ENCODE results near the gene ZNF679.
"Not testable (repeated sequence)": the region's sequence is repeated elsewhere in the genome, so short reads cannot be mapped to it uniquely, and the experiment has no call there.

Gene ZNF679

GRCh38 chr7:64310426-64310825, 82.2 kb downstream of the ZNF679 start:
- DNase-seq (ENCODE audit: low read depth): no peak

GRCh38 chr7:64312826-64313225, 84.6 kb downstream of the ZNF679 start:
- DNase-seq (ENCODE audit: low read depth): no peak

GRCh38 chr7:64313740-64314491, 85.6 kb downstream of the ZNF679 start, which contains the start of gene ZNF736:
Gene ZNF736, plus strand, starts transcription at chr7:64313961. Its CDS starts 190 bp downstream, at chr7:64314151.
- DNase-seq (ENCODE audit: low read depth): peak; percentile 76

- no peak for DNase-seq (ENCODE audit: low read depth)
These were observed 86.3 kb downstream of the ZNF679 start for GRCh38 chr7:64314566-64314965.

GRCh38 chr7:64316031-64316742, 87.9 kb downstream of the ZNF679 start:
- DNase-seq (ENCODE audit: low read depth): not testable (repeated sequence)
